Uterus (tissue), 2 donors: Measurements from ENCODE around the gene EIPR1.

Source experiments
- CTCF ChIP-seq, 4 experiments: fragments of 200-600 bp in 2 of 4; fragments of 450-650 bp in 2 of 4; sonication (generic) in 2 of 4; IDR thresholded peaks; one replicate each; pipeline ENCODE4 v1.5.1; 2016 to 2019; ENCODE audit warnings: antibody characterized with exemption in 4 of 4, mild to moderate bottlenecking in 2 of 4, moderate library complexity in 1 of 4
- POLR2A ChIP-seq, 2 donors: fragments of 450-650 bp; IDR thresholded peaks; one replicate each; pipeline ENCODE4 v1.6.1; 2016; ENCODE audit warnings: antibody characterized with exemption in 2 of 2, mild to moderate bottlenecking in 1 of 2, moderate library complexity in 1 of 2

DNA sequence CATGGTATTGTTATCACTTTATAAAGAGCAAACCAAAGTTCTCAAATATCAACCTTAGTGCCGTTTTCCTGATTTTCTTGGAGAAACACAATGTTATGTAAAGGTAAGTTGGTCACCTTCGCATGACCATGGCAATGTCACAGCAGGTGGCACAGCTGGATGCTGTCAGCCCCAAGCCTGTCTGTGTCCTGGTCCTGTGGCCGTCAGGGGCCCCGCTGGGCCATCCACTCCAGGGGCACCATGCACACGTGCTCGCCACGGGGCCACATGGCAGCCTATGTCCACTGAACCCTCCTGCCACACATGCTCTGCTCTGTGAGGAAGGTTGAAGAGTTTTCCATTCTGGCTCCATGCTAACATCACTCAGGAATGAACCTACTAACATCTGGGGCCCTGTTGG is 85.9 kb downstream of the EIPR1 start:
- no peak for TF ChIP-seq CTCF (IDR thresholded peaks at IDR 0.05)
- TF ChIP-seq POLR2A (IDR thresholded peaks at IDR 0.05), result no peak
